22Rv1 (cell line): ENCODE data around the gene APC2.
A peak's percentile ranks its signal among the peaks of the same experiment; 100 is the strongest.

Source experiments
- H3K27ac ChIP-seq: fragments of 450-650 bp; 2 replicates; pipeline ENCODE4 v1.5.1; 2017
- CTCF ChIP-seq: fragments of 450-650 bp; IDR thresholded peaks from 2 replicates; pipeline ENCODE4 v1.5.1; 2017; ENCODE audit warnings: mild to moderate bottlenecking
- ZFX ChIP-seq: fragments of 450-650 bp; IDR thresholded peaks from 2 replicates; pipeline ENCODE4 v1.6.1; 2017; ENCODE audit warnings: antibody characterized with exemption, borderline replicate concordance

APC2 gene

GRCh38 chr19:1441022-1441426 is 8.9 kb upstream of the APC2 start:
- TF ChIP-seq ZFX (no peak), CTCF (no peak)
- peak overlapping the region; percentile 88 for H3K27ac ChIP-seq

GRCh38 chr19:1441677-1442438 is 8.1 kb upstream of the APC2 start:
- TF ChIP-seq CTCF, result no peak
- no peak for TF ChIP-seq ZFX
- peak overlapping the region; percentile 88 for H3K27ac ChIP-seq

DNA sequence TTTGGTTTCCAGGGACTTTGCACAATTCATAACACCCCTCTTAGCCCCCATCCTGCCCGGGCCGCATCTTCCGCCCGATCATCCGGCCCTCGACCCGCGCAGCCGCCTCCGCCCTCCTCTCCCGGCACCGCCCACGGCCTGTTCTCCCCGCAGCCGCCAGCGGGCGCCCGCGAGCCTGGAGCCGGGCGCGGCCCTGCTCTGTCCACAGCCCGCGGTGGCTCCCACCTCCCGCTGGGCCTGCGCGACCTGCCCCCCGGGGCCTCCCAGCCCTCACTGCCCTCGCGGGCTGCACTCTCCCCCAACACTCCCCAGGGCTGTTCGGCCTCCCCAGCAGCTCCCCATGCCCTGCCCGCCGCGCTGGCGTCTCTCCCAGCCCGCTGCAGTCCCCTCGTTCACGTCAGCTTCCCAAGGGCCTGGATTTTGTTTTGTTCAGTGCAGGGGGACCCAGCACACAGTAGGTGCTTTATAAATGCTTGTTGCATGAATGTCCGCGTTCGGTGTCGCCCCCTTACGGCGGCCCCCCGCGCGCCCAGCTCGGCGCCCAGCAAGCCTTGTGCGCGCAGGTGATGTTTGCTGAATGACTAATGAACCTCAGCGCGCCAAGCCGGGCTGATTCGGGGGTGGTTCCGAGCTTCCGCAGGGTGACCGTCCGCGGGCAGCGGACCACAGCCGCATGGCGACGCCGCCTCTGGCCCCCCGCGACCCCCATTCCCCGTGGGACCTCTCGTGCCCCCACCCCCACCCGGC is 4.6 kb upstream of the APC2 start:
- TF ChIP-seq CTCF (peak; percentile 99), ZFX (no peak)
- peak overlapping the region; percentile 88 for H3K27ac ChIP-seq

DNA sequence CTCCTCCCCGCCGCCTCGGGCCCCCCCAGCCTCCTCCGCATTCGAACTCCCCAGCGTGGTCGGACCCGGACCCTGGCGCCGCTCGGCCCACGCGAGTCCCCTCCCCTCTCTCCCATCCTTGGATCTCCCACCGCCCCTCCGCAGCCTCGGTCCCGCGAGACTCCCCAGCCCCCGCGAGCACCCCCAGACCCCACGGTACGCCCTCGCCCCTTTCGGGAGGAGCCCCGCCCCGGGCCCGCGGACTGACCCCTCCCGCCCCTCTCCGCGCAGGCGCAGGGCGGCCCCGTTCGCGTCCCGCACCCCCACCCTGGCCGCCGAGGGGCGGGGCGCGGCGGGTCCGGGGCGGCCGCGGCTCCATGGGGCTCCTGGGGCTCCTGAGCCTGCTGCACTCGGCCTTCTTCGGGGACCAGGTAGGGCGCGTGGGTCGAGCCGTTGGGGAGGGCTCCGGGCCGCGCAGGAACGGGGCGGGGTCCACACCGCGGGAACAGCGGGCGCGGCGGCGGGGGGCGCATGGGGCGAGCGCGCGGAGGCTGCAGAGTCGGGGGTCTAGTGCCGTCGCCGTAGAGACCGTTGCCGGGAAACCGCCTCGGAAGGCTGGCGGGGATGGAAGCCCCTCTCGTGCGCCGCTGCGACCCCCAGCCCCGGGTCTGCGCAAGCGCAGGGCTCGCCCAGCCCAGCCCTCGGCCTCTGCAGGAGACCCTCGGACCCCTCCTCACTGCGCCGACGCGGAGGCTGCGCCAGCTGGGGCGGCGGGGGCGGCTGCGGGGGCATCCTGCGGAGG is 3.8 kb upstream of the APC2 start:
- H3K27ac ChIP-seq, result no peak overlapping the region
- no peak for TF ChIP-seq CTCF
- no peak for TF ChIP-seq ZFX

DNA sequence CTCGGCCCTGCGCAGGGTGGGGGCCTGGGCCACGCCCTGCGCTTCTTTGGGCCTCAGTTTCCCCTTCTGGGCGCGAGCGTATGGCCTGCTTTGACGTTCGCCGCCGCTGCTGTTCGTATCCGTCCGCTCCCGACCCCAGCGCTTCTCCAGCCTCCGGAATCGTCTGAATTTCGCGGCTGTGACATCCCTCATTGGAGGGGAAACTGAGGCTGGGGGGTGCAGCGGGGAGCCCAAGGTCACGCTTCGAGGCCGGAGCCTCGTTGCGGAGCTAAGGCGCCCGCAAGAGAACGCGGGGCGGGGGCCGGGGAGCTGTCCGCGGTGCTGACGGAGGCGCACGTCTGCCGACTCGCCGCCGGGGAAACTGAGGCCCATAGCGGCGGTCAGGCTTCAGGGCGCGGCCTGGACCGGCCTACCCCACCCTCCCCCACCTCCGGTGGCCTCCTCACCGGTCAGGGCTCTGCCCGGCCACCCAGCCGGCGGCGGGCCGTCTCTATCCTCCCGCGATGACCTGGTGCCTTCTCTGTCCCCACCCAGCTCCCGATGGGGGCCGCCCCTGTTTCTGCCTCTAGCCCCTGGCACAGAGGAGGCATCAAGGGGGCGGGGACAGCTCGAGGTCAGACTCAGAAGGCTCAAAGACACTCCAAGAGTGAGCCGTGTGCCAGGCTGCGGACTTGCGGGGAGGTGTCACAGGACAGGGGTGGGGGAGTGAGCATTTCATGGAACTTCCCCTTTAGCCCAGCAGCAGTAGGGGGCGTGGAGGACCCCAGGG is 3.0 kb upstream of the APC2 start:
- no peak overlapping the region for H3K27ac ChIP-seq
- no peak for TF ChIP-seq ZFX
- TF ChIP-seq CTCF, result no peak

- H3K27ac ChIP-seq, result no peak overlapping the region
- TF ChIP-seq CTCF (no peak), ZFX (no peak)
Measured at GRCh38 chr19:1447504-1447903, 2.4 kb upstream of the APC2 start.
